Stomach smooth muscle (tissue), 2 donors: ENCODE data around the gene EIF2B2.

Source experiments
- H3K27ac ChIP-seq: one replicate; pipeline ENCODE4 v1.7.0; 2013; ENCODE audit warnings: mild to moderate bottlenecking, low read length, inconsistent platforms
- H3K27me3 ChIP-seq, 2 donors: one replicate each; pipeline ENCODE4 v1.7.0; 2013; ENCODE audit warnings: low read length in 2 of 2; ENCODE audit not compliant: insufficient read depth in 2 of 2, control insufficient read depth in 1 of 2
- H3K36me3 ChIP-seq, 2 donors: one replicate each; pipeline ENCODE4 v1.7.0; 2013; ENCODE audit warnings: low read length in 2 of 2; ENCODE audit not compliant: control insufficient read depth in 2 of 2, insufficient read depth in 2 of 2
- H3K4me1 ChIP-seq: one replicate; pipeline ENCODE4 v1.7.0; 2013; ENCODE audit warnings: low read length; ENCODE audit not compliant: control insufficient read depth, insufficient read depth
- H3K4me3 ChIP-seq, 2 donors: one replicate each; pipeline ENCODE4 v1.7.0; 2013; ENCODE audit warnings: low read length in 2 of 2
- H3K9ac ChIP-seq, 2 donors: one replicate each; pipeline ENCODE4 v1.7.0; 2013; ENCODE audit warnings: low read length in 2 of 2, mild to moderate bottlenecking in 1 of 2
- H3K9me3 ChIP-seq, 2 donors: one replicate each; pipeline ENCODE4 v1.7.0; 2013; ENCODE audit warnings: low read length in 2 of 2; ENCODE audit not compliant: control insufficient read depth in 2 of 2
- donor health status: healthy.
- donor health status: Pancreatic carcinoma.

EIF2B2 gene

GRCh38 chr14:75002392-75003249 is at the start of gene EIF2B2:
EIF2B2 (plus strand) TSS chr14:75002921; CDS start chr14:75002991, 70 bp downstream.
- Histone ChIP-seq H3K4me3 (peak within 1 kb of the TSS; percentile 98 to 99), H3K36me3 (peaks cover 13 to 22% of the 10 kb centered on the region in 2 donors), H3K27me3 (no peaks in the 10 kb centered on the region), H3K9me3 (no peaks in the 10 kb centered on the region), H3K9ac (peak within 1 kb of the TSS; percentile 93 to 94), H3K4me1 (peaks cover 17% of the 10 kb centered on the region), H3K27ac (peak within 1 kb of the TSS; percentile 76)

DNA sequence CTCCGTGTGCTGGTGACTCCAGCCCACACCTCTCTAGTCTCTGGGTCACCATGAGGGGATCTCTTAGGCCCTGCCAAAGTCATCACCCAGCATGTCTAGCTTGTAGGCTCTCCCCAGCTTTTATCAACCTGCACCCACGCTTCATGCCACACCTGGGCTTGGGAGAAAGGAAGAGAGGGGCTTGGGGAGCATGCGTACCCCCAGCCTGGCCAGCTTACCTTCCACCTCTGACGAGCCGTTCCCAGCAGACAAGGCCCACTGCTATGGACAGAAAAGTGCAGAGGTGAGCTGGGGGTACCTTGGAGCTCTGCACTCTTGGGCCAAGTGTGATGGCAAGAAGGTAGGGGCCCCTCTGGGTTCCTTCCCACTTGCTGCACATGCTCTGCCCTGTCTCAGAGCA is 49.0 kb upstream of the EIF2B2 start:
- Histone ChIP-seq H3K27me3 (peaks cover 14 to 19% of the 10 kb centered on the region in 2 donors), H3K4me1 (peaks cover 24% of the 10 kb centered on the region), H3K9me3 (no peaks in the 10 kb centered on the region), H3K36me3 (no peaks in the 10 kb centered on the region), H3K9ac (no peak overlapping the region), H3K27ac (no peak overlapping the region), H3K4me3 (peak overlapping the region in 1 of 2 donors; percentile 22)

GRCh38 chr14:74954232-74954946 is 48.3 kb upstream of the EIF2B2 start:
- Histone ChIP-seq H3K4me3 (peak overlapping the region; percentile 19 to 69), H3K27ac (no peak overlapping the region), H3K9me3 (no peaks in the 10 kb centered on the region), H3K36me3 (no peaks in the 10 kb centered on the region), H3K9ac (peak overlapping the region in 1 of 2 donors; percentile 51), H3K27me3 (peaks cover 14 to 19% of the 10 kb centered on the region in 2 donors), H3K4me1 (peaks cover 24% of the 10 kb centered on the region)

DNA sequence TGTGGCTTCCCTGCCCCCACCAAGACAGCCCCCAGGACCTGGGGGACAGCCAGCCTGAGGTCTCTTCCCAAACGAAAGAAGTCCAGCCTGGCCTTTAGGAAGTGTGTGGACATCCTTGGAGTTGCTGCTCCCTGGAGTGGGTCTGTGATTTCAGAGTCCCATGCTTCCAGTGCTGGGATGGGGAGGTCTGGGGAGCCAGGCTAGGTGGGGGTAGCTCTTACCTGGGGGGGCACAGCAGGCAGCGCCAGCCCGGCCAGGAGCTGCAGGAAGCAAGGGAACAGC is 47.8 kb upstream of the EIF2B2 start:
- Histone ChIP-seq H3K27ac (no peak overlapping the region), H3K27me3 (peaks cover 14 to 19% of the 10 kb centered on the region in 2 donors), H3K36me3 (no peaks in the 10 kb centered on the region), H3K4me3 (peak overlapping the region; percentile 21 to 69), H3K9me3 (no peaks in the 10 kb centered on the region), H3K9ac (peak overlapping the region in 1 of 2 donors; percentile 51), H3K4me1 (peaks cover 24% of the 10 kb centered on the region)

DNA sequence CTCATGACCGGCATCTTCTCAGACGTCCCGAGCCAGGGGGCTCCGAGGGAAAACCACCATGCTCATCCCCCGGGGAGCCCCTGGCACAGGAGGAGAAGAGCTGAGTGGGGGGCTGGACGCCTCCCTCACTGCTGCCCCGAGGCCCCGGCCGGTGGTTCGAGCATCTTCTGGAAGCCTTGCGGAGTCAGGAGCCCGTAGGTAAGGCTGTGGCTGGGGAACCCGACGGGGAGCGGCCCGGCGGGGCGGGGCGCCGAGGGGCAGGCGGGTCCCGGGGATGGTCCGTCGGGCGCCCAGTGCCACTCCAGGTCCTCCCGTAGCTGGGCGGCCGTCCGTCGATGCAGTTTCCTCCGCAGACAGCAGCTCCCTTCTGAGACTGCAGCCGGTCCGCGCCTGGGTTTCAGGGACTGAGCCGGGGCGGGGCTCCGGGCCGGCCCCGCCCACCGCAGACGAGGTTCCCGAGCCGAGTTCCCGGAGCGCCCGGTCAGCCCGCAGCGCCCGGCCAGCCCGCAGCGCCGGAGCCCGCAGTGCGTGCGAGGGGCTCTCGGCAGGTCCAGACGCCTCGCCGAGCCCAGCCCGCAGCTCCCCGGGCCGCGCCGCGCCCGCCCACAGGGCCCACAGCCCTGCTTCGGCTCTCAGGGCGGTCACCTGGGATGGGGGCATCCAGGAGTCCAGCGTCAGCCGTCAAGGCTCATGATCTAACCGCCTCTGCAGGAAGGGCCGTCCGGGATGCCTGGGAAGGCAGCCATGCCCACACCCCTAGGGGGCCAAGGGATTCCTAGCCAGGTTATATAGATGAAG is 47.3 kb upstream of the EIF2B2 start, which contains the start of gene PGF:
PGF (minus strand) TSS at position 369 of the 798 bp plus-strand sequence; CDS start at position 14, 355 bp downstream.
- peak within 1 kb of the TSS; percentile 5 to 51 for H3K9ac ChIP-seq
- H3K4me3 ChIP-seq, result peak within 1 kb of the TSS; percentile 21 to 69
- peaks cover 14 to 19% of the 10 kb centered on the region in 2 donors for H3K27me3 ChIP-seq
- H3K9me3 ChIP-seq, result no peaks in the 10 kb centered on the region
- no peaks in the 10 kb centered on the region for H3K36me3 ChIP-seq
- peaks cover 24% of the 10 kb centered on the region for H3K4me1 ChIP-seq
- H3K27ac ChIP-seq, result no peak within 1 kb of the TSS

DNA sequence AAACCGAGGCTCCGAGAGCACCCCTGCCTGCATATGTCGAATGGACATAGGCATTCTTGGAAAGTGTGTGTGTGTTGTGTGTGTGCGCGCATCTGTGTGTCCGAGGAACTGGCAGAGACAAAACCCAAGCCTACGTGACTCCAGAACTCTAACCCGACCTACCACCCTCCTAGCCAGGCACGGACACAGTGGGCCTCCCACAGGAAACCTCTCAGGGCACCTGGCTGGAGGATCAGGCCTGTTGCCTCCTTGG is 46.8 kb upstream of the EIF2B2 start:
- Histone ChIP-seq H3K36me3 (no peaks in the 10 kb centered on the region), H3K9me3 (no peaks in the 10 kb centered on the region), H3K9ac (peak overlapping the region in 1 of 2 donors; percentile 44), H3K27ac (no peak overlapping the region), H3K27me3 (peaks cover 12 to 15% of the 10 kb centered on the region in 2 donors), H3K4me3 (peak overlapping the region; percentile 21 to 69), H3K4me1 (peaks cover 24% of the 10 kb centered on the region)

- H3K9me3 ChIP-seq, result no peaks in the 10 kb centered on the region
- peaks cover 24% of the 10 kb centered on the region for H3K4me1 ChIP-seq
- no peaks in the 10 kb centered on the region for H3K36me3 ChIP-seq
- no peak overlapping the region for H3K27ac ChIP-seq
- peaks cover 12 to 15% of the 10 kb centered on the region in 2 donors for H3K27me3 ChIP-seq
- H3K4me3 ChIP-seq, result no peak overlapping the region
- no peak overlapping the region for H3K9ac ChIP-seq
These were observed 46.2 kb upstream of the EIF2B2 start for GRCh38 chr14:74956280-74957072.

DNA sequence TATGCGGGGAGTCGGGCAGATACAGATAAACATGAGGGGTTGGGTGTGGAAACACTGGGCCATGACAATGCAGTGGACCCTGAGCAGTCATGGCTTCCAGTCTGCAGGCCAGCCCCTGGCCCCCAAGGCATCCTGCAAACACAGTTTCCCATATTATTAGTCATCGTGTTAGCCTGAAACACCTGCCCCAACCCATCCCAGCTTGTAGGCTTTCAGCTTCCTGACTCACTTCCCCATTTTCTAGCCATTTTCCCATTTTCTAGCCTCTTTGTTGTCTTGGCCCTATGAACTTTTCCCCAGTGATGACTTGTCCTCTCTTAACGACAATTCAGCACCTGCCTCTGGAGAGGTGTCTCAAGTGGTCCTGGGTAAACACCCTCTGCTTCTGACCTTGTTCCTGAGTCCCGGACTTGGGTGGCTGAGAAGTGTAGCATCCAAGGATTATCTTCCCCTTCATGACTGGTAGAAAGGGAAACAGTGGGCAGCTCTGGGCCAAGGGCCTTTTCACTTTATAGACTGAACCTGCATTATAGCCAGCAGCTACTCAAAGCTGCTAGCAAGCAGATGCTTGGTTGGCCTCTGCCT is 43.0 kb upstream of the EIF2B2 start:
- Histone ChIP-seq H3K4me1 (peaks cover 19% of the 10 kb centered on the region), H3K27me3 (peaks cover 0 to 3% of the 10 kb centered on the region in 2 donors), H3K27ac (no peak overlapping the region), H3K9me3 (no peaks in the 10 kb centered on the region), H3K9ac (no peak overlapping the region), H3K4me3 (no peak overlapping the region), H3K36me3 (no peaks in the 10 kb centered on the region)

GRCh38 chr14:74960736-74961135 is 42.0 kb upstream of the EIF2B2 start:
- H3K27ac ChIP-seq, result no peak overlapping the region

More at GRCh38 chr14:74960736-74961135, 42.0 kb upstream of the EIF2B2 start:
- Histone ChIP-seq H3K9me3 (no peaks in the 10 kb centered on the region), H3K4me1 (peaks cover 10% of the 10 kb centered on the region), H3K4me3 (no peak overlapping the region), H3K9ac (no peak overlapping the region), H3K27me3 (no peaks in the 10 kb centered on the region), H3K36me3 (no peaks in the 10 kb centered on the region)
